GM19328 (cell line): ENCODE results near the gene AMER3.

ENCODE experiments used
- ATAC-seq: cut with Tn5 transposase; IDR thresholded peaks from one replicate; pipeline ENCODE4 v1.9.1; 2021; ENCODE audit warnings: mild to moderate bottlenecking, moderate library complexity; ENCODE audit not compliant: unreplicated experiment

Gene AMER3

GRCh38 chr2:130813722-130814121 lies 58.4 kb downstream of the AMER3 start:
- no peak for ATAC-seq

- no peak for ATAC-seq
These were observed 59.8 kb downstream of the AMER3 start for GRCh38 chr2:130814931-130815680.
